ENCODE data around the gene RDM1. TPM values are rescaled to one million over a fixed set of nuclear protein-coding genes. Genes with fewer than 3 reads are reported as not detected.

RDM1 gene
- total RNA-seq, 4 donors from 2014 or later, result not detected

GRCh38 chr17:35891269-35891668 is 39.3 kb downstream of the RDM1 start:
- no peaks in the 10 kb centered on the region for H3K9me3 ChIP-seq
- no peaks in the 10 kb centered on the region for H3K27me3 ChIP-seq
- no peaks in the 10 kb centered on the region for H3K36me3 ChIP-seq
- no peak overlapping the region for H3K4me3 ChIP-seq
- TF ChIP-seq POLR2A (IDR thresholded peaks at IDR 0.05), result no peak
- TF ChIP-seq CTCF (IDR thresholded peaks at IDR 0.05 in 4 of 5, conservative IDR thresholded peaks at IDR 0.05 in 1 of 5), result no peak
- in situ Hi-C loops (cut with MboI; ENCODE audit: low sequenced_read_pairs in 4 of 4) (no loop called here), intact Hi-C loops (cut with DNase I; ENCODE audit: low total_unique reads) (no loop called here)
- DNase-seq (no peak), ATAC-seq (no peak)
- H3K4me1 ChIP-seq, result no peaks in the 10 kb centered on the region
- H3K27ac ChIP-seq, result no peak overlapping the region

- TF ChIP-seq CTCF (IDR thresholded peaks at IDR 0.05 in 4 of 5, conservative IDR thresholded peaks at IDR 0.05 in 1 of 5) (no peak), POLR2A (IDR thresholded peaks at IDR 0.05) (no peak)
- ATAC-seq (no peak), DNase-seq (peak in 1 of 2 donors; percentile 35)
- Histone ChIP-seq H3K36me3 (no peaks in the 10 kb centered on the region), H3K4me3 (no peak overlapping the region), H3K4me1 (no peaks in the 10 kb centered on the region), H3K27ac (no peak overlapping the region), H3K27me3 (no peaks in the 10 kb centered on the region), H3K9me3 (no peaks in the 10 kb centered on the region)
- intact Hi-C loops (cut with DNase I; ENCODE audit: low total_unique reads), result no loop called here
- in situ Hi-C loops (cut with MboI; ENCODE audit: low sequenced_read_pairs in 4 of 4), result no loop called here
Measured at GRCh38 chr17:35890774-35891155, 39.8 kb downstream of the RDM1 start.

- Histone ChIP-seq H3K9me3 (no peaks in the 10 kb centered on the region), H3K4me3 (no peak overlapping the region), H3K36me3 (no peaks in the 10 kb centered on the region), H3K4me1 (no peaks in the 10 kb centered on the region), H3K27me3 (no peaks in the 10 kb centered on the region), H3K27ac (no peak overlapping the region)
- no peak for ATAC-seq
- intact Hi-C loops (cut with DNase I; ENCODE audit: low total_unique reads), result no loop called here
- no peak for DNase-seq
- TF ChIP-seq POLR2A (IDR thresholded peaks at IDR 0.05), result no peak
- TF ChIP-seq CTCF (IDR thresholded peaks at IDR 0.05 in 4 of 5, conservative IDR thresholded peaks at IDR 0.05 in 1 of 5), result no peak
- in situ Hi-C loops (cut with MboI; ENCODE audit: low sequenced_read_pairs in 4 of 4), result no loop called here
Measured at GRCh38 chr17:35889818-35890773, 40.5 kb downstream of the RDM1 start.

GRCh38 chr17:35889241-35889640 is 41.3 kb downstream of the RDM1 start:
- H3K27ac ChIP-seq, result no peak overlapping the region
- no peak overlapping the region for H3K4me3 ChIP-seq
- ATAC-seq (no peak), DNase-seq (no peak)
- TF ChIP-seq CTCF (IDR thresholded peaks at IDR 0.05 in 4 of 5, conservative IDR thresholded peaks at IDR 0.05 in 1 of 5), result no peak
- TF ChIP-seq POLR2A (IDR thresholded peaks at IDR 0.05), result no peak
- in situ Hi-C loops (cut with MboI; ENCODE audit: low sequenced_read_pairs in 4 of 4), result no loop called here
- no peaks in the 10 kb centered on the region for H3K4me1 ChIP-seq
- no peaks in the 10 kb centered on the region for H3K36me3 ChIP-seq
- H3K9me3 ChIP-seq, result no peaks in the 10 kb centered on the region
- H3K27me3 ChIP-seq, result no peaks in the 10 kb centered on the region
- intact Hi-C loops (cut with DNase I; ENCODE audit: low total_unique reads), result no loop called here

Data from gastrocnemius medialis (tissue), 4 donors.